ENCODE results near the gene ODAPH. TPM values are rescaled to one million over a fixed set of nuclear protein-coding genes. Genes with fewer than 3 reads are reported as not detected.
A peak's percentile ranks its signal among the peaks of the same experiment; 100 is the strongest.

Gene ODAPH
- total RNA-seq, 1 experiment from 2014 or later, result not detected

DNA sequence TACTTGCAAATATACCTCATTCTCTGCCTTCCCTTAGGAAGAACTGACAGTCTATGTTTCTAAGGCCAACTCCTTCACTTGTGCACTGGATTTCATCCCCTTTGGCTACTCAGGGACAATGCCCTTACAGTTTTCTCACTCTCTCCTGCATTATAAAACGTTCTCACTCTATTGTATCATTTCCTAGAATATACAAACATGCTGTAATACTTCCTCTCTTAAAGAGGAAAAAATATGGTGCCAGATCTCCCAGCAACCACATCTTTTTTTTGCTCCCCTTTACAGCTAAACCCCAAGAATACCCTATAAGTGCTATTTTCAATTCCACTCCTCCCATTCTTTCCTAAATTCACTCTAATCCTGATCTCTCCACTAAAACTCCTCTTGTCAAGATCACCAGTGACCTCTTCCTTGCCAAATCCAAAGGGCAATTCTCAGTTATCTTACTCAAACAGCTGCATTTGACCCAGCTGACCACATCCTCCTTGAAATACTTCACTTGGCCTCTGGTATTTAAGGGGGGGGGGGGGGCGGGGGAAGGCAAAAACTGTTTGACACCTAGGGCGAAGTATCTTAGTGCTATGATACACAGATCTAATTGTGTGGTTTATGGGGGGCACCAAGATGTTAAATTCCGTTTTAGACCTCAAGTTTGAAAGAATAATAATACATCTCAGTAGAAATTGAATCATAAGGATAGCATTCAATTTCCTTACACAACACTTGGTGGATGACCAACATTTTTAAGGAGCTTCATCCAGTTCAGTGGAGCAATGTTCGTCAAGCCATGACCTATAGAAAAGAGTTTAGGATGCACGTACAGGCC is 43.3 kb upstream of the ODAPH start:
- no peak overlapping the region for H4K91ac ChIP-seq (ENCODE audit: insufficient read length, low read depth, low read length)
- H3K4me2 ChIP-seq (ENCODE audit: insufficient read depth, insufficient read length, low read length), result peak overlapping the region; percentile 96
- H3K56ac ChIP-seq (ENCODE audit: insufficient read length, low read depth, low read length), result no peak overlapping the region
- DNase-seq, result no peak
- H3K23ac ChIP-seq (ENCODE audit: insufficient read length, low read depth, low read length), result no peak overlapping the region
- no peak overlapping the region for H2BK120ac ChIP-seq (ENCODE audit: low read depth, low read length, poor library complexity, severe bottlenecking)
- Mint-ChIP-seq H3K27me3 (ENCODE audit: low read depth) (no peaks in the 10 kb centered on the region), H3K27ac (no peak overlapping the region), H3K4me1 (peaks cover 21 to 22% of the 10 kb centered on the region in 2 experiments), H3K9me3 (peaks cover 0 to 7% of the 10 kb centered on the region in 2 experiments; a peak in 1 of 5 replicates), H3K36me3 (ENCODE audit: insufficient read depth in 1 of 3, low read depth in 3 of 3) (peaks cover 8 to 41% (median 27%) of the 10 kb centered on the region in 3 experiments), H3K4me3 (no peak overlapping the region; a peak in 1 of 5 replicates)
- no peak overlapping the region for H2AFZ ChIP-seq (ENCODE audit: low read length)
- no peak overlapping the region for H3K18ac ChIP-seq (ENCODE audit: insufficient read length, low read depth, low read length)
- no peaks in the 10 kb centered on the region for H3K9me3 ChIP-seq (ENCODE audit: control insufficient read depth, low read depth, low read length)
- H2BK20ac ChIP-seq (ENCODE audit: low read depth, low read length, poor library complexity, severe bottlenecking), result no peak overlapping the region
- no peak overlapping the region for H4K8ac ChIP-seq (replicated peaks; ENCODE audit: insufficient read length, low read depth, low read length)
- no peak overlapping the region for H2AK5ac ChIP-seq (ENCODE audit: insufficient read length, low read length)
- no peak overlapping the region for H4K5ac ChIP-seq (ENCODE audit: insufficient read length, low read depth, low read length)
- no peak overlapping the region for H2BK12ac ChIP-seq (ENCODE audit: insufficient read length, low read depth, low read length)
- no peak overlapping the region for H3K27ac ChIP-seq (ENCODE audit: insufficient read length, low read depth, low read length)
- peaks cover 13% of the 10 kb centered on the region for H3K23me2 ChIP-seq (ENCODE audit: insufficient read length, low read depth, low read length, poor library complexity, severe bottlenecking)
- H2BK5ac ChIP-seq (ENCODE audit: insufficient read length, low read length), result no peak overlapping the region
- peak overlapping the region; percentile 55 for H3K9ac ChIP-seq (ENCODE audit: extremely low read depth, insufficient read length, low read length)
- peaks cover 8% of the 10 kb centered on the region for H3K4me1 ChIP-seq (ENCODE audit: insufficient read depth, low read length)
- WGBS (ENCODE audit: extremely low coverage, insufficient read length, low lambda C conversion rate), result no CpG with 5 or more reads among the region's 6 CpGs
- no peak overlapping the region for H3K14ac ChIP-seq (ENCODE audit: insufficient read depth, low read length)
- H4K20me1 ChIP-seq (ENCODE audit: control insufficient read depth, insufficient read depth, insufficient read length), result peaks cover 4% of the 10 kb centered on the region
- no peak overlapping the region for H2BK15ac ChIP-seq (ENCODE audit: low read depth, low read length)
- H3K79me1 ChIP-seq (ENCODE audit: insufficient read depth, low read depth, low read length, poor library complexity, severe bottlenecking), result no peaks in the 10 kb centered on the region
- H3T11ph ChIP-seq (ENCODE audit: low read length), result no peak overlapping the region
- TF ChIP-seq, protein P1, sequence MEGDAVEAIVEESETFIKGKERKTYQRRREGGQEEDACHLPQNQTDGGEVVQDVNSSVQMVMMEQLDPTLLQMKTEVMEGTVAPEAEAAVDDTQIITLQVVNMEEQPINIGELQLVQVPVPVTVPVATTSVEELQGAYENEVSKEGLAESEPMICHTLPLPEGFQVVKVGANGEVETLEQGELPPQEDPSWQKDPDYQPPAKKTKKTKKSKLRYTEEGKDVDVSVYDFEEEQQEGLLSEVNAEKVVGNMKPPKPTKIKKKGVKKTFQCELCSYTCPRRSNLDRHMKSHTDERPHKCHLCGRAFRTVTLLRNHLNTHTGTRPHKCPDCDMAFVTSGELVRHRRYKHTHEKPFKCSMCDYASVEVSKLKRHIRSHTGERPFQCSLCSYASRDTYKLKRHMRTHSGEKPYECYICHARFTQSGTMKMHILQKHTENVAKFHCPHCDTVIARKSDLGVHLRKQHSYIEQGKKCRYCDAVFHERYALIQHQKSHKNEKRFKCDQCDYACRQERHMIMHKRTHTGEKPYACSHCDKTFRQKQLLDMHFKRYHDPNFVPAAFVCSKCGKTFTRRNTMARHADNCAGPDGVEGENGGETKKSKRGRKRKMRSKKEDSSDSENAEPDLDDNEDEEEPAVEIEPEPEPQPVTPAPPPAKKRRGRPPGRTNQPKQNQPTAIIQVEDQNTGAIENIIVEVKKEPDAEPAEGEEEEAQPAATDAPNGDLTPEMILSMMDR (conservative IDR thresholded peaks at IDR 0.05), result no peak
- no peak overlapping the region for H3K4ac ChIP-seq (ENCODE audit: low read depth, low read length)
- peaks cover 9% of the 10 kb centered on the region; the same call in 1 of the 2 replicates for H3K79me2 ChIP-seq (ENCODE audit: insufficient read depth, low read length)
- no peaks in the 10 kb centered on the region for H3K27me3 ChIP-seq (ENCODE audit: insufficient read depth, low read length)

Data from H9 (cell line).